AG09309 (cell line): ENCODE results near the gene H2AZ2.
"Not testable (repeated sequence)": the region's sequence is repeated elsewhere in the genome, so short reads cannot be mapped to it uniquely, and the experiment has no call there.

ENCODE experiments used
- DNase-seq: peaks from one replicate; pipeline ENCODE4 v3.0.0-alpha.2; 2010; ENCODE audit warnings: low read depth
- H3K4me3 ChIP-seq: 2 replicates; pipeline ENCODE4 v1.5.1; 2011; ENCODE audit warnings: mild to moderate bottlenecking, low read depth, low read length, moderate library complexity; ENCODE audit not compliant: control insufficient read depth
- CTCF ChIP-seq: IDR thresholded peaks from 2 replicates; pipeline ENCODE4 v1.5.1; 2011; ENCODE audit warnings: mild to moderate bottlenecking, low read depth, low read length, inconsistent platforms; ENCODE audit not compliant: insufficient read depth, control insufficient read depth; ENCODE audit errors: missing control alignments

Gene H2AZ2

GRCh38 chr7:44849885-44850544 lies 2.1 kb upstream of the H2AZ2 start:
- no peak overlapping the region for H3K4me3 ChIP-seq
- no peak for TF ChIP-seq CTCF
- DNase-seq: no peak

- no peak overlapping the region; the same call in 1 of the 2 replicates for H3K4me3 ChIP-seq
- no peak for DNase-seq
- no peak for TF ChIP-seq CTCF
Observed at GRCh38 chr7:44849259-44849884, 1.5 kb upstream of the H2AZ2 start.

- DNase-seq: no peak
- peak overlapping the region; percentile 70 for H3K4me3 ChIP-seq
- TF ChIP-seq CTCF: peak; percentile 73
Observed at GRCh38 chr7:44847509-44847919, 373 bp downstream of the H2AZ2 start.

GRCh38 chr7:44846816-44847508 lies 925 bp downstream of the H2AZ2 start:
- no peak for TF ChIP-seq CTCF
- peak overlapping the region; percentile 70 for H3K4me3 ChIP-seq
- DNase-seq: no peak

GRCh38 chr7:44846390-44846789 lies 1.5 kb downstream of the H2AZ2 start:
- DNase-seq: not testable (repeated sequence)

GRCh38 chr7:44845451-44845850 lies 2.4 kb downstream of the H2AZ2 start:
- no peak for DNase-seq
- no peak for TF ChIP-seq CTCF
- H3K4me3 ChIP-seq: no peak overlapping the region

More at GRCh38 chr7:44846390-44846789, 1.5 kb downstream of the H2AZ2 start:
- peak overlapping the region; percentile 70 for H3K4me3 ChIP-seq

GRCh38 chr7:44843440-44843839 lies 4.4 kb downstream of the H2AZ2 start:
- not testable (repeated sequence) for H3K4me3 ChIP-seq, DNase-seq

GRCh38 chr7:44842675-44843074 lies 5.2 kb downstream of the H2AZ2 start:
- not testable (repeated sequence) for DNase-seq, H3K4me3 ChIP-seq
